Heart left ventricle (tissue), 13 donors: ENCODE measurements around the gene FBXW4.

Experiments
- CTCF ChIP-seq, 12 donors: fragments of 200-600 bp; sonication (generic) in 4 of 12; IDR thresholded peaks; one replicate each; pipeline versions ENCODE4 v1.5.0 to v1.8.0; 2018 to 2022; ENCODE audit warnings: antibody characterized with exemption in 12 of 12, mild to moderate bottlenecking in 5 of 12
- POLR2A ChIP-seq, 2 donors: fragments of 450-650 bp; IDR thresholded peaks; one replicate each; pipeline ENCODE4 v1.6.1; 2017; ENCODE audit warnings: antibody characterized with exemption in 2 of 2, mild to moderate bottlenecking in 2 of 2, moderate library complexity in 2 of 2
- donor health status: ischemic (EF 13 %, LVEDD 7.1; RV severe dilation, severe dysfunction).
- donor health status: DM: no; HTN: yes; CAD: no.
- donor health status: DM: no; HTN: no; CAD: no.
- donor health status: ischemic (EF 25% LVEDD 6.9; RV normal size, moderate dysfunction).
- donor health status: ischemic (EF 25% LVEDD 5.7; RV mildly dilated, moderate dysfunction).
- donor health status: ischemic (EF 35%, LVEDD 5.7; RV mildly dilated, moderate dysfunction).
- donor health status: nonischemic (EF 11% LVEDD 7.7; RV severe dilation, severe dysfunction).
- donor health status: DM: yes; HTN: yes; CAD: no.
- donor health status: PGD.
- donor health status: ischemic (EF 29% LVEDD 5.4; RV normal size, mild dysfunction).
- donor health status: nonischemic (EF 23%, LVEDD 6.1; RV moderate dilation, normal function).

GRCh38 chr10:101683276-101683675 lies 11.7 kb downstream of the FBXW4 start:
- no peak for TF ChIP-seq POLR2A (IDR thresholded peaks at IDR 0.05)
- TF ChIP-seq CTCF (IDR thresholded peaks at IDR 0.05) = no peak
